Karpas-422 (cell line): ENCODE measurements around the gene S100A12. TPM values are rescaled to one million over a fixed set of nuclear protein-coding genes. Genes with fewer than 3 reads are reported as not detected.
"Not testable (repeated sequence)": the region's sequence is repeated elsewhere in the genome, so short reads cannot be mapped to it uniquely, and the experiment has no call there.

ENCODE experiments used
- DNase-seq: peaks from one replicate; pipeline ENCODE4 v3.0.0-alpha.2; 2015
- H2AFZ ChIP-seq: fragments of 200-600 bp; sonication (generic); 2 replicates; pipeline ENCODE4 v1.6.1; 2014; ENCODE audit warnings: antibody characterized with exemption, low read length, mixed read lengths
- H3K27ac ChIP-seq: fragments of 200-600 bp; sonication (generic); 2 replicates; pipeline ENCODE4 v1.5.1; 2014; ENCODE audit warnings: mild to moderate bottlenecking, low read length, moderate library complexity
- H3K27me3 ChIP-seq: fragments of 200-600 bp; sonication (generic); 2 replicates; pipeline ENCODE4 v1.6.1; 2014; ENCODE audit warnings: low read length, mixed read lengths
- H3K36me3 ChIP-seq: fragments of 200-600 bp; sonication (generic); 2 replicates; pipeline ENCODE4 v1.6.1; 2014; ENCODE audit warnings: low read length, mixed read lengths; ENCODE audit not compliant: insufficient read depth
- H3K4me1 ChIP-seq: fragments of 200-600 bp; sonication (generic); 2 replicates; pipeline ENCODE4 v1.6.1; 2014; ENCODE audit warnings: mild to moderate bottlenecking, low read length, mixed read lengths
- H3K4me2 ChIP-seq: fragments of 200-600 bp; sonication (generic); 2 replicates; pipeline ENCODE4 v1.6.1; 2014; ENCODE audit warnings: low read length, low read depth, mild to moderate bottlenecking; ENCODE audit not compliant: poor library complexity, severe bottlenecking
- H3K4me3 ChIP-seq: fragments of 200-600 bp; sonication (generic); 2 replicates; pipeline ENCODE4 v1.5.1; 2014; ENCODE audit warnings: mild to moderate bottlenecking, antibody characterized with exemption, low read length, mixed read lengths
- H3K79me2 ChIP-seq: fragments of 200-600 bp; sonication (generic); 2 replicates; pipeline ENCODE4 v1.6.1; 2014; ENCODE audit warnings: mild to moderate bottlenecking, low read length, mixed read lengths
- H3K9ac ChIP-seq: fragments of 200-600 bp; sonication (generic); 2 replicates; pipeline ENCODE4 v1.6.0; 2014; ENCODE audit warnings: low read length
- H3K9me2 ChIP-seq: fragments of 200-600 bp; sonication (generic), shearing (Covaris generic); replicated peaks from 2 replicates; pipeline ENCODE4 v1.6.0; 2014; ENCODE audit warnings: mild to moderate bottlenecking, low read length, moderate library complexity; ENCODE audit not compliant: insufficient read depth
- H3K9me3 ChIP-seq: fragments of 300-700, 200-600 bp; sonication (generic); 2 replicates; pipeline ENCODE4 v1.6.1; 2014; ENCODE audit warnings: low read length, mixed read lengths
- H4K20me1 ChIP-seq: fragments of 200-600 bp; sonication (generic); 2 replicates; pipeline ENCODE4 v1.6.1; 2014; ENCODE audit warnings: mild to moderate bottlenecking, antibody characterized with exemption, low read length, low read depth; ENCODE audit not compliant: insufficient read depth
- total RNA-seq: library from RNA; depleted of rRNA; stranded (reverse); fragments of >200 nt; shearing (Covaris generic); gene quantifications from 2 replicates; pipeline ENCODE4 v1.2.3, GENCODE V29; 2014; ENCODE audit warnings: low replicate concordance

S100A12 gene
- total RNA-seq, 1 experiment from 2014 or later = not detected

GRCh38 chr1:153347856-153348255 lies 27.6 kb downstream of the S100A12 start:
- no peak overlapping the region for H3K9ac ChIP-seq
- DNase-seq = no peak
- H3K79me2 ChIP-seq = no peaks in the 10 kb centered on the region
- H3K4me1 ChIP-seq = peaks cover 2% of the 10 kb centered on the region; the same call in 1 of the 2 replicates
- H3K4me2 ChIP-seq = no peak overlapping the region
- no peaks in the 10 kb centered on the region for H4K20me1 ChIP-seq
- H3K27me3 ChIP-seq = no peaks in the 10 kb centered on the region
- H3K9me3 ChIP-seq = no peaks in the 10 kb centered on the region
- H2AFZ ChIP-seq = no peak overlapping the region
- H3K27ac ChIP-seq = no peak overlapping the region
- H3K9me2 ChIP-seq = no peaks in the 10 kb centered on the region
- H3K4me3 ChIP-seq = no peak overlapping the region
- H3K36me3 ChIP-seq = no peaks in the 10 kb centered on the region

GRCh38 chr1:153347049-153347448 lies 28.4 kb downstream of the S100A12 start:
- not testable (repeated sequence) for DNase-seq

GRCh38 chr1:153346077-153346723 lies 29.2 kb downstream of the S100A12 start:
- no peak overlapping the region for H3K4me2 ChIP-seq
- DNase-seq = no peak
- no peaks in the 10 kb centered on the region for H3K79me2 ChIP-seq
- H2AFZ ChIP-seq = no peak overlapping the region
- no peak overlapping the region for H3K27ac ChIP-seq
- no peak overlapping the region for H3K9ac ChIP-seq
- H3K9me3 ChIP-seq = no peaks in the 10 kb centered on the region
- H3K9me2 ChIP-seq = no peaks in the 10 kb centered on the region
- H3K4me1 ChIP-seq = peaks cover 2% of the 10 kb centered on the region; the same call in 1 of the 2 replicates
- no peaks in the 10 kb centered on the region for H3K36me3 ChIP-seq
- no peaks in the 10 kb centered on the region for H4K20me1 ChIP-seq
- H3K27me3 ChIP-seq = no peaks in the 10 kb centered on the region
- H3K4me3 ChIP-seq = no peak overlapping the region

More at GRCh38 chr1:153347049-153347448, 28.4 kb downstream of the S100A12 start:
- H3K79me2 ChIP-seq, H3K27ac ChIP-seq, H3K27me3 ChIP-seq, H3K4me1 ChIP-seq, H3K9ac ChIP-seq, H3K9me2 ChIP-seq, H3K36me3 ChIP-seq, H2AFZ ChIP-seq, H4K20me1 ChIP-seq, H3K4me3 ChIP-seq, H3K9me3 ChIP-seq, H3K4me2 ChIP-seq: not testable (repeated sequence)

- H2AFZ ChIP-seq = no peak overlapping the region
- no peak overlapping the region for H3K27ac ChIP-seq
Observed at GRCh38 chr1:153345187-153346076, 30.0 kb downstream of the S100A12 start.

GRCh38 chr1:153344718-153345025 lies 30.7 kb downstream of the S100A12 start:
- no peak overlapping the region for H3K4me3 ChIP-seq
- no peak overlapping the region for H3K27ac ChIP-seq
- H3K9ac ChIP-seq = no peak overlapping the region
- no peak overlapping the region for H3K4me2 ChIP-seq
- DNase-seq = no peak
- no peaks in the 10 kb centered on the region for H3K9me3 ChIP-seq
- H4K20me1 ChIP-seq = no peaks in the 10 kb centered on the region
- no peaks in the 10 kb centered on the region for H3K36me3 ChIP-seq
- no peaks in the 10 kb centered on the region for H3K79me2 ChIP-seq
- H3K9me2 ChIP-seq = no peaks in the 10 kb centered on the region
- peaks cover 2% of the 10 kb centered on the region; the same call in 1 of the 2 replicates for H3K4me1 ChIP-seq
- H3K27me3 ChIP-seq = no peaks in the 10 kb centered on the region
- H2AFZ ChIP-seq = no peak overlapping the region

More at GRCh38 chr1:153345187-153346076, 30.0 kb downstream of the S100A12 start:
- DNase-seq = no peak
- Histone ChIP-seq H3K79me2 (no peaks in the 10 kb centered on the region), H3K9ac (no peak overlapping the region), H3K4me3 (no peak overlapping the region), H3K4me1 (peaks cover 2% of the 10 kb centered on the region; the same call in 1 of the 2 replicates), H3K36me3 (no peaks in the 10 kb centered on the region), H3K27me3 (no peaks in the 10 kb centered on the region), H3K4me2 (no peak overlapping the region), H3K9me2 (no peaks in the 10 kb centered on the region), H3K9me3 (no peaks in the 10 kb centered on the region), H4K20me1 (no peaks in the 10 kb centered on the region)

GRCh38 chr1:153343811-153344717 lies 31.4 kb downstream of the S100A12 start:
- H3K36me3 ChIP-seq = no peaks in the 10 kb centered on the region
- no peak overlapping the region for H3K4me3 ChIP-seq
- H4K20me1 ChIP-seq = no peaks in the 10 kb centered on the region
- no peak overlapping the region for H2AFZ ChIP-seq
- no peak for DNase-seq
- no peaks in the 10 kb centered on the region for H3K79me2 ChIP-seq
- H3K9me3 ChIP-seq = no peaks in the 10 kb centered on the region
- H3K9me2 ChIP-seq = no peaks in the 10 kb centered on the region
- no peak overlapping the region for H3K9ac ChIP-seq
- H3K4me2 ChIP-seq = no peak overlapping the region
- H3K4me1 ChIP-seq = peaks cover 2% of the 10 kb centered on the region; the same call in 1 of the 2 replicates
- no peaks in the 10 kb centered on the region for H3K27me3 ChIP-seq
- no peak overlapping the region for H3K27ac ChIP-seq

- Histone ChIP-seq H3K79me2 (no peaks in the 10 kb centered on the region), H3K9ac (no peak overlapping the region), H2AFZ (no peak overlapping the region), H3K4me3 (no peak overlapping the region), H3K4me1 (peaks cover 2% of the 10 kb centered on the region; the same call in 1 of the 2 replicates), H3K27ac (no peak overlapping the region), H3K36me3 (no peaks in the 10 kb centered on the region), H3K9me2 (no peaks in the 10 kb centered on the region), H3K9me3 (no peaks in the 10 kb centered on the region), H3K27me3 (no peaks in the 10 kb centered on the region), H3K4me2 (no peak overlapping the region), H4K20me1 (no peaks in the 10 kb centered on the region)
- no peak for DNase-seq
Observed at GRCh38 chr1:153343040-153343681, 32.3 kb downstream of the S100A12 start.
